ENCODE data around the gene ZBTB12. TPM values are rescaled to one million over a fixed set of nuclear protein-coding genes. Genes with fewer than 3 reads are reported as not detected.

ZBTB12 gene
- total and polyA plus RNA-seq, 9 of the 15 experiments (the other 6 are each of a cell fraction or from before 2014, with no cell fraction given), result 0.03 to 12.4 (median 5.8) TPM; not detected in 1

DNA sequence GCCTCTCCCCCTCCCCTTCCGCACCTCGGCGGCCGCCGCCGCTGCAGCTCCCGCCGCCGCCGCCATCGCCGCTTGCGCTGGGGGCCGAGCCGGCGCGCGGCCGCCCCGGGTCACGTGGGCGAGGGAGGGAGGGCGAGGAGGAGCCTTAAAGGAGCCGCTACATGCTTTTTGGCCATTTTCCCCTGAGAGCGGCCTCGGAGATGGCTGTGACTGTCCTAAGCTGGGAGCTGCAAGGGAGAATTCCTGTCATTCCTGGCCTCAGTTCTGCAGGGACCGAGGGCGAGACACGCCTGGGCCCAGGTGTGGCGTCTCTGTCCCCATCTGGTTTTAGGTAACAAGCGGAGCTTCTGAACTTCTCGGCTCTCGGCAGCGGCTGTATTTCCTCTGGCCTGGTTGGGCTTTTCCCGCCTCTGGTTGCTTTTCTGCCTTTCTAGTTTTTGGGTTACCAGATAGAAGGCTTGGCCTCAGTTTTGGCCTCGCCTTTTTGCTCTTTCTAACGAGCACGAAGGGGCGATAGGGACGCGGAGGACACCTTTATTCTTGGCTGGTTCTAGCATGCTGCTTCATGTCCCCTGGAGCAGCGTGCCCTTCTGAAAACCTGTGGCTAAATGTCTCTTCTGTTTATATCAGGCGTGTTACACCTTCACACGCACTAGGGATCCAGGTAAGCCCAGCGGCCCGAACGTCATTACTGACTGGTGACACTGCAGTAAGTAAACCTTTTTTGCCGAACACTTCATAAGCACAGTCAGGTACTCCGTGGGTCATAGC is 4.1 kb downstream of the ZBTB12 start, which contains the start of gene EHMT2 (continued):
- TF ChIP-seq SAP30 (IDR thresholded peaks at IDR 0.05; ENCODE audit: borderline replicate concordance, insufficient read depth, low read depth, low read length, poor library complexity, severe bottlenecking) (peak; percentile 53), HDAC2 (IDR thresholded peaks at IDR 0.05) (no peak), NRF1 (conservative IDR thresholded peaks at IDR 0.05 in 1 of 2, IDR thresholded peaks at IDR 0.05 in 1 of 2) (peak; percentile 65 to 77; a peak in 3 of 4 replicates), IFI16 (CRISPR knock-in tag; IDR thresholded peaks at IDR 0.05) (0 out of 2 replicates have a peak, but pooled peaks have one; percentile 45), ZNF324 (CRISPR knock-in tag; IDR thresholded peaks at IDR 0.05) (no peak), GABPA (tag; conservative IDR thresholded peaks at IDR 0.05; ENCODE audit: low read depth) (peak; percentile 44), MTA2 (IDR thresholded peaks at IDR 0.05; ENCODE audit: low read depth) (no peak), ZNF347 (CRISPR knock-in tag; IDR thresholded peaks at IDR 0.05; ENCODE audit: low read depth) (no peak), HMG20B (CRISPR knock-in tag; IDR thresholded peaks at IDR 0.05) (no peak), NBN (IDR thresholded peaks at IDR 0.05; ENCODE audit: low read depth) (0 out of 2 replicates have a peak, but pooled peaks have one; percentile 16), CBFA2T3 (IDR thresholded peaks at IDR 0.05) (no peak), TAF7 (tag; IDR thresholded peaks at IDR 0.05) (peak; percentile 50; the same call in 1 of the 2 replicates), TCF3 (CRISPR knock-in tag; IDR thresholded peaks at IDR 0.05) (no peak), KLF13 (tag; IDR thresholded peaks at IDR 0.05; ENCODE audit: borderline replicate concordance, low read depth) (no peak)
- TF ChIP-seq, protein P1, sequence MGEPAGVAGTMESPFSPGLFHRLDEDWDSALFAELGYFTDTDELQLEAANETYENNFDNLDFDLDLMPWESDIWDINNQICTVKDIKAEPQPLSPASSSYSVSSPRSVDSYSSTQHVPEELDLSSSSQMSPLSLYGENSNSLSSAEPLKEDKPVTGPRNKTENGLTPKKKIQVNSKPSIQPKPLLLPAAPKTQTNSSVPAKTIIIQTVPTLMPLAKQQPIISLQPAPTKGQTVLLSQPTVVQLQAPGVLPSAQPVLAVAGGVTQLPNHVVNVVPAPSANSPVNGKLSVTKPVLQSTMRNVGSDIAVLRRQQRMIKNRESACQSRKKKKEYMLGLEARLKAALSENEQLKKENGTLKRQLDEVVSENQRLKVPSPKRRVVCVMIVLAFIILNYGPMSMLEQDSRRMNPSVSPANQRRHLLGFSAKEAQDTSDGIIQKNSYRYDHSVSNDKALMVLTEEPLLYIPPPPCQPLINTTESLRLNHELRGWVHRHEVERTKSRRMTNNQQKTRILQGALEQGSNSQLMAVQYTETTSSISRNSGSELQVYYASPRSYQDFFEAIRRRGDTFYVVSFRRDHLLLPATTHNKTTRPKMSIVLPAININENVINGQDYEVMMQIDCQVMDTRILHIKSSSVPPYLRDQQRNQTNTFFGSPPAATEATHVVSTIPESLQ (CRISPR knock-in tag; IDR thresholded peaks at IDR 0.05), result peak; percentile 75; the same call in 1 of the 2 replicates
- TF ChIP-seq, protein P2, sequence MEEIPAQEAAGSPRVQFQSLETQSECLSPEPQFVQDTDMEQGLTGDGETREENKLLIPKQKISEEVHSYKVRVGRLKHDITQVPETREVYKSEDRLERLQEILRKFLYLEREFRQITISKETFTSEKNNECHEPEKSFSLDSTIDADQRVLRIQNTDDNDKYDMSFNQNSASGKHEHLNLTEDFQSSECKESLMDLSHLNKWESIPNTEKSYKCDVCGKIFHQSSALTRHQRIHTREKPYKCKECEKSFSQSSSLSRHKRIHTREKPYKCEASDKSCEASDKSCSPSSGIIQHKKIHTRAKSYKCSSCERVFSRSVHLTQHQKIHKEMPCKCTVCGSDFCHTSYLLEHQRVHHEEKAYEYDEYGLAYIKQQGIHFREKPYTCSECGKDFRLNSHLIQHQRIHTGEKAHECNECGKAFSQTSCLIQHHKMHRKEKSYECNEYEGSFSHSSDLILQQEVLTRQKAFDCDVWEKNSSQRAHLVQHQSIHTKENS (CRISPR knock-in tag; IDR thresholded peaks at IDR 0.05), result no peak
- TF ChIP-seq, protein P3, sequence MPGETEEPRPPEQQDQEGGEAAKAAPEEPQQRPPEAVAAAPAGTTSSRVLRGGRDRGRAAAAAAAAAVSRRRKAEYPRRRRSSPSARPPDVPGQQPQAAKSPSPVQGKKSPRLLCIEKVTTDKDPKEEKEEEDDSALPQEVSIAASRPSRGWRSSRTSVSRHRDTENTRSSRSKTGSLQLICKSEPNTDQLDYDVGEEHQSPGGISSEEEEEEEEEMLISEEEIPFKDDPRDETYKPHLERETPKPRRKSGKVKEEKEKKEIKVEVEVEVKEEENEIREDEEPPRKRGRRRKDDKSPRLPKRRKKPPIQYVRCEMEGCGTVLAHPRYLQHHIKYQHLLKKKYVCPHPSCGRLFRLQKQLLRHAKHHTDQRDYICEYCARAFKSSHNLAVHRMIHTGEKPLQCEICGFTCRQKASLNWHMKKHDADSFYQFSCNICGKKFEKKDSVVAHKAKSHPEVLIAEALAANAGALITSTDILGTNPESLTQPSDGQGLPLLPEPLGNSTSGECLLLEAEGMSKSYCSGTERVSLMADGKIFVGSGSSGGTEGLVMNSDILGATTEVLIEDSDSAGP (CRISPR knock-in tag; IDR thresholded peaks at IDR 0.05), result peak; percentile 98
- TF ChIP-seq, protein P4, sequence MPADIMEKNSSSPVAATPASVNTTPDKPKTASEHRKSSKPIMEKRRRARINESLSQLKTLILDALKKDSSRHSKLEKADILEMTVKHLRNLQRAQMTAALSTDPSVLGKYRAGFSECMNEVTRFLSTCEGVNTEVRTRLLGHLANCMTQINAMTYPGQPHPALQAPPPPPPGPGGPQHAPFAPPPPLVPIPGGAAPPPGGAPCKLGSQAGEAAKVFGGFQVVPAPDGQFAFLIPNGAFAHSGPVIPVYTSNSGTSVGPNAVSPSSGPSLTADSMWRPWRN (IDR thresholded peaks at IDR 0.05; ENCODE audit: low read depth), result no peak
- TF ChIP-seq, protein P5, sequence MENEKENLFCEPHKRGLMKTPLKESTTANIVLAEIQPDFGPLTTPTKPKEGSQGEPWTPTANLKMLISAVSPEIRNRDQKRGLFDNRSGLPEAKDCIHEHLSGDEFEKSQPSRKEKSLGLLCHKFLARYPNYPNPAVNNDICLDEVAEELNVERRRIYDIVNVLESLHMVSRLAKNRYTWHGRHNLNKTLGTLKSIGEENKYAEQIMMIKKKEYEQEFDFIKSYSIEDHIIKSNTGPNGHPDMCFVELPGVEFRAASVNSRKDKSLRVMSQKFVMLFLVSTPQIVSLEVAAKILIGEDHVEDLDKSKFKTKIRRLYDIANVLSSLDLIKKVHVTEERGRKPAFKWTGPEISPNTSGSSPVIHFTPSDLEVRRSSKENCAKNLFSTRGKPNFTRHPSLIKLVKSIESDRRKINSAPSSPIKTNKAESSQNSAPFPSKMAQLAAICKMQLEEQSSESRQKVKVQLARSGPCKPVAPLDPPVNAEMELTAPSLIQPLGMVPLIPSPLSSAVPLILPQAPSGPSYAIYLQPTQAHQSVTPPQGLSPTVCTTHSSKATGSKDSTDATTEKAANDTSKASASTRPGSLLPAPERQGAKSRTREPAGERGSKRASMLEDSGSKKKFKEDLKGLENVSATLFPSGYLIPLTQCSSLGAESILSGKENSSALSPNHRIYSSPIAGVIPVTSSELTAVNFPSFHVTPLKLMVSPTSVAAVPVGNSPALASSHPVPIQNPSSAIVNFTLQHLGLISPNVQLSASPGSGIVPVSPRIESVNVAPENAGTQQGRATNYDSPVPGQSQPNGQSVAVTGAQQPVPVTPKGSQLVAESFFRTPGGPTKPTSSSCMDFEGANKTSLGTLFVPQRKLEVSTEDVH (IDR thresholded peaks at IDR 0.05; ENCODE audit: low read depth, partially characterized antibody), result no peak
